H1 (cell line): ENCODE data around the gene CDC45. TPM values are rescaled to one million over a fixed set of nuclear protein-coding genes. Genes with fewer than 3 reads are reported as not detected.

Source experiments
- CTCF ChIA-PET: fragments of 300-600 bp; sonication (Branson Sonifier 250); formaldehyde crosslinking; loops from one replicate; lab custom pipeline; 2021; ENCODE audit not compliant: partially characterized antibody; lab: Charles Lee
- POLR2A ChIA-PET: fragments of 300-600 bp; sonication (Branson Sonifier 250); formaldehyde crosslinking; loops from one replicate; lab custom pipeline; 2021; ENCODE audit warnings: inconsistent platforms; ENCODE audit not compliant: partially characterized antibody; lab: Charles Lee
- DNase-seq, 2 experiments: peaks; one replicate each; pipeline versions ENCODE4 v3.0.0 to v3.0.0-alpha.2; 2010 to 2022; ENCODE audit warnings: low spot score in 2 of 2, low read depth in 1 of 2, mixed read lengths in 1 of 2
- FAIRE-seq: peaks from 2 replicates; lab custom pipeline; 2011; peaks lifted over from hg19 to GRCh38; lab: Jason Lieb, UNC
- H2AFZ ChIP-seq: 2 replicates; pipeline ENCODE4 v1.8.1; 2012; ENCODE audit warnings: low read length, inconsistent platforms
- H2AK5ac ChIP-seq: 2 replicates; pipeline ENCODE4 v1.6.1; 2013; ENCODE audit warnings: low read depth, low read length
- H2BK120ac ChIP-seq: replicated peaks from 2 replicates; pipeline ENCODE3; 2013; ENCODE audit warnings: low read depth, low read length, inconsistent platforms
- H2BK12ac ChIP-seq: 2 replicates; pipeline ENCODE4 v1.6.1; 2013; ENCODE audit warnings: low read depth, low read length
- H2BK15ac ChIP-seq: 2 replicates; pipeline ENCODE4 v1.6.1; 2013; ENCODE audit warnings: low read length
- H2BK20ac ChIP-seq: 2 replicates; pipeline ENCODE4 v1.6.1; 2013; ENCODE audit warnings: low read length
- H2BK5ac ChIP-seq: 2 replicates; pipeline ENCODE4 v1.6.1; 2013; ENCODE audit warnings: low read depth, low read length
- H3K14ac ChIP-seq: 2 replicates; pipeline ENCODE4 v1.6.1; 2013; ENCODE audit warnings: inconsistent platforms; ENCODE audit not compliant: insufficient read length
- H3K18ac ChIP-seq: 2 replicates; pipeline ENCODE4 v1.6.1; 2013; ENCODE audit warnings: low read length; ENCODE audit errors: extremely low read depth
- H3K23ac ChIP-seq: 2 replicates; pipeline ENCODE4 v1.6.1; 2013; ENCODE audit warnings: inconsistent platforms; ENCODE audit not compliant: insufficient read length
- H3K23me2 ChIP-seq: 2 replicates; pipeline ENCODE4 v1.6.1; 2013; ENCODE audit warnings: low read depth, low read length
- H3K27ac ChIP-seq: 2 replicates; pipeline ENCODE4 v1.6.1; 2011; ENCODE audit warnings: low read depth, low read length, inconsistent platforms
- H3K27me3 ChIP-seq, 4 experiments: replicated peaks in 1 of 4; 1 replicate in 1 of 4; 2 replicates in 3 of 4; pipeline versions ENCODE4 v1.6.1 to v1.8.1; 2011 to 2013; ENCODE audit warnings: low read length in 3 of 4, mild to moderate bottlenecking in 3 of 4, inconsistent platforms in 2 of 4, mixed read lengths in 2 of 4, moderate library complexity in 1 of 4; ENCODE audit not compliant: control insufficient read depth in 3 of 4, insufficient read depth in 3 of 4; ENCODE audit errors: extremely low read depth in 1 of 4
- H3K36me3 ChIP-seq, 4 experiments: 2 replicates each; pipeline versions ENCODE4 v1.6.1 to v1.8.1; 2011 to 2013; ENCODE audit warnings: mild to moderate bottlenecking in 4 of 4, low read length in 3 of 4, moderate library complexity in 2 of 4, control low read depth in 1 of 4, inconsistent platforms in 1 of 4; ENCODE audit not compliant: insufficient read depth in 4 of 4, control insufficient read depth in 2 of 4
- H3K4ac ChIP-seq: replicated peaks from 2 replicates; pipeline ENCODE3; 2013; ENCODE audit warnings: low read length, low read depth, mixed read lengths, inconsistent platforms; ENCODE audit not compliant: insufficient read length
- H3K4me1 ChIP-seq, 4 experiments: replicated peaks in 1 of 4; 1 replicate in 1 of 4; 2 replicates in 3 of 4; pipeline versions ENCODE4 v1.6.1 to v1.8.1; 2011 to 2013; ENCODE audit warnings: low read length in 3 of 4, inconsistent platforms in 2 of 4, mixed read lengths in 1 of 4; ENCODE audit not compliant: insufficient read depth in 4 of 4, control insufficient read depth in 3 of 4
- H3K4me2 ChIP-seq, 2 experiments: 2 replicates each; pipeline versions ENCODE4 v1.6.1 to v1.8.1; 2011 to 2013; ENCODE audit warnings: low read depth in 2 of 2, low read length in 2 of 2, control low read depth in 1 of 2, inconsistent platforms in 1 of 2, mild to moderate bottlenecking in 1 of 2; ENCODE audit not compliant: insufficient read depth in 1 of 2
- H3K4me3 ChIP-seq, 4 experiments: fragments of 200-600, 300-600 bp in 1 of 4; sonication (generic), shearing (Covaris generic), sonication (Bioruptor Twin) in 1 of 4; 2 replicates each; pipeline versions ENCODE4 v1.5.1 to v1.8.1; 2011 to 2016; ENCODE audit warnings: low read length in 4 of 4, low read depth in 3 of 4, control low read depth in 2 of 4, inconsistent platforms in 2 of 4, mild to moderate bottlenecking in 2 of 4, mixed read lengths in 1 of 4, moderate library complexity in 1 of 4; ENCODE audit not compliant: insufficient read depth in 2 of 4; ENCODE audit errors: extremely low read depth in 1 of 4
- H3K56ac ChIP-seq: replicated peaks from 2 replicates; pipeline ENCODE3; 2013; ENCODE audit warnings: low read depth, mild to moderate bottlenecking, mixed read lengths, low read length, inconsistent platforms; ENCODE audit not compliant: insufficient read length
- H3K79me1 ChIP-seq: 2 replicates; pipeline ENCODE4 v1.6.1; 2013; ENCODE audit warnings: low read depth, low read length, control low read depth
- H3K79me2 ChIP-seq, 2 experiments: 2 replicates each; pipeline versions ENCODE4 v1.6.1 to v1.8.1; 2012 to 2013; ENCODE audit warnings: low read length in 2 of 2, mild to moderate bottlenecking in 2 of 2, inconsistent platforms in 1 of 2; ENCODE audit not compliant: insufficient read depth in 2 of 2, control insufficient read depth in 1 of 2
- H3K9ac ChIP-seq, 4 experiments: replicated peaks in 1 of 4; 1 replicate in 1 of 4; 2 replicates in 3 of 4; pipeline versions ENCODE4 v1.6.1 to v1.8.1; 2011 to 2013; ENCODE audit warnings: low read depth in 3 of 4, low read length in 3 of 4, control low read depth in 2 of 4, mild to moderate bottlenecking in 2 of 4, moderate library complexity in 2 of 4, inconsistent platforms in 1 of 4; ENCODE audit errors: extremely low read depth in 1 of 4
- H3K9me3 ChIP-seq, 2 experiments: 2 replicates each; pipeline versions ENCODE4 v1.6.1 to v1.8.1; 2012 to 2013; ENCODE audit warnings: mild to moderate bottlenecking in 2 of 2, moderate library complexity in 2 of 2, control low read depth in 1 of 2, inconsistent platforms in 1 of 2, low read depth in 1 of 2, low read length in 1 of 2, mixed read lengths in 1 of 2; ENCODE audit not compliant: insufficient read depth in 2 of 2
- H4K20me1 ChIP-seq, 2 experiments: replicated peaks in 1 of 2; 2 replicates each; pipeline versions ENCODE3 to v1.8.1; 2011 to 2013; ENCODE audit warnings: inconsistent platforms in 2 of 2, low read length in 2 of 2, mild to moderate bottlenecking in 1 of 2; ENCODE audit not compliant: insufficient read depth in 2 of 2, control insufficient read depth in 1 of 2
- H4K5ac ChIP-seq: 2 replicates; pipeline ENCODE4 v1.6.1; 2013; ENCODE audit warnings: low read length, low read depth, mixed read lengths, inconsistent platforms; ENCODE audit not compliant: insufficient read length
- H4K8ac ChIP-seq: 2 replicates; pipeline ENCODE4 v1.8.0; 2013; ENCODE audit warnings: mild to moderate bottlenecking, moderate library complexity, low read length, inconsistent platforms; ENCODE audit not compliant: insufficient read depth; ENCODE audit errors: extremely low read depth
- H4K91ac ChIP-seq: replicated peaks from 2 replicates; pipeline ENCODE3; 2013; ENCODE audit warnings: low read length, mixed read lengths, inconsistent platforms; ENCODE audit not compliant: insufficient read length
- ATF3 ChIP-seq: IDR thresholded peaks from 2 replicates; pipeline ENCODE4 v1.6.1; 2011; ENCODE audit warnings: low read depth, mild to moderate bottlenecking, low read length; ENCODE audit not compliant: insufficient read depth
- CHD1 ChIP-seq: IDR thresholded peaks from 2 replicates; pipeline ENCODE4 v1.6.1; 2012; ENCODE audit warnings: low read depth, low read length, improper control_type of control experiment
- CREB1 ChIP-seq: IDR thresholded peaks from 2 replicates; pipeline ENCODE4 v1.6.1; 2012; ENCODE audit warnings: inconsistent platforms
- CTCF ChIP-seq, 3 experiments: IDR thresholded peaks; 1 replicate in 2 of 3; 2 replicates in 1 of 3; pipeline versions ENCODE4 v1.5.1 to v1.6.1; 2011; ENCODE audit warnings: low read length in 3 of 3, mild to moderate bottlenecking in 3 of 3, inconsistent platforms in 2 of 3, low read depth in 1 of 3, moderate library complexity in 1 of 3; ENCODE audit not compliant: insufficient read depth in 1 of 3; ENCODE audit errors: control extremely low read depth in 1 of 3
- EGR1 ChIP-seq: IDR thresholded peaks from 2 replicates; pipeline ENCODE4 v1.6.1; 2011; ENCODE audit warnings: low read depth, low read length, borderline replicate concordance
- FOSL1 ChIP-seq: IDR thresholded peaks from 2 replicates; pipeline ENCODE4 v1.6.1; 2011; ENCODE audit warnings: mild to moderate bottlenecking, low read depth, low read length, moderate library complexity; ENCODE audit not compliant: insufficient read depth
- GTF2F1 ChIP-seq: IDR thresholded peaks from 2 replicates; pipeline ENCODE4 v1.6.1; 2012; ENCODE audit warnings: low read depth, low read length, improper control_type of control experiment, borderline replicate concordance
- KDM4A ChIP-seq: IDR thresholded peaks from one replicate; pipeline ENCODE4 v1.7.1; 2012; ENCODE audit warnings: low read depth, mild to moderate bottlenecking, moderate library complexity, low read length, inconsistent platforms; ENCODE audit not compliant: severe bottlenecking
- MAFK ChIP-seq: IDR thresholded peaks from 2 replicates; pipeline ENCODE4 v1.6.1; 2012; ENCODE audit warnings: low read depth, mild to moderate bottlenecking, improper control_type of control experiment, low read length
- SAP30 ChIP-seq: fragments of 300-600 bp; sonication (generic); IDR thresholded peaks from 2 replicates; pipeline ENCODE4 v1.7.1; 2012; ENCODE audit warnings: low read length, moderate library complexity, mild to moderate bottlenecking, inconsistent platforms; ENCODE audit not compliant: insufficient read depth, insufficient replicate concordance
- TAF7 ChIP-seq: optimal IDR thresholded peaks from 2 replicates; pipeline ENCODE3; 2011; ENCODE audit warnings: low read depth, mild to moderate bottlenecking, inconsistent platforms, low read length, moderate library complexity, borderline replicate concordance
- WGBS, 2 experiments: shearing (Covaris generic) in 1 of 2; methylation state at CpG; one replicate each; pipeline versions ENCODE4 v1.1.6 to v1.1.7; 2013 to 2015; ENCODE audit warnings: low lambda C conversion rate in 2 of 2, mixed read lengths in 2 of 2, inconsistent platforms in 1 of 2, low coverage in 1 of 2, missing lambda C conversion rate in 1 of 2; ENCODE audit not compliant: insufficient replicate concordance in 2 of 2, insufficient coverage in 1 of 2, insufficient read length in 1 of 2; ENCODE audit errors: extremely low coverage in 1 of 2, missing lambda C conversion rate in 1 of 2; 5-methylcytosine and 5-hydroxymethylcytosine counted together
- polyA plus RNA-seq, 7 experiments: library from polyadenylated mRNA; depleted of rRNA in 3 of 7; stranded (reverse) in 5 of 7; unstranded in 2 of 7; fragments of >200 nt in 5 of 7; fragments of 200-250 nt in 2 of 7; gene quantifications; 1 replicate in 5 of 7; 2 replicates in 1 of 7; 4 replicates in 1 of 7; pipeline versions ENCODE4 v1.2.1 to v1.2.3, GENCODE V29; 2011 to 2013; ENCODE audit warnings: missing spikeins in 2 of 7, mixed read lengths in 2 of 7
- total RNA-seq: library from RNA; stranded (reverse); fragmentation: NEBNext Ultra II Directional; extraction: Animal tissue kit (Norgen Biotek cat#: 25700); gene quantifications from 2 replicates; pipeline ENCODE4 v1.2.1, GENCODE V29; 2021

Gene CDC45
- total and polyA plus RNA-seq, 2 of the 8 experiments (the other 6 are each of a cell fraction or from before 2014, with no cell fraction given), result 31.9 to 37.7 TPM

- Histone ChIP-seq H4K20me1 (peaks cover 0 to 2% of the 10 kb centered on the region in 2 experiments), H3K14ac (no peak overlapping the region), H3K23me2 (no peaks in the 10 kb centered on the region), H3K27me3 (no peaks in the 10 kb centered on the region), H3K36me3 (peaks cover 2 to 37% (median 9%) of the 10 kb centered on the region in 4 experiments; a peak in 7 of 8 replicates), H2BK15ac (no peak overlapping the region), H3K4ac (no peak overlapping the region), H3K79me1 (no peaks in the 10 kb centered on the region), H4K5ac (no peak overlapping the region), H2AFZ (no peak overlapping the region), H4K91ac (no peak overlapping the region), H3K4me3 (no peak overlapping the region), H4K8ac (no peak overlapping the region), H3K79me2 (no peaks in the 10 kb centered on the region), H3K4me2 (no peak overlapping the region), H2BK12ac (no peak overlapping the region), H3K56ac (no peak overlapping the region), H2BK5ac (no peak overlapping the region), H3K9ac (no peak overlapping the region), H3K4me1 (0 out of 7 replicates have a peak, but pooled peaks cover 0 to 3% (median 0%) of the 10 kb centered on the region in 4 experiments), H2BK20ac (no peak overlapping the region), H3K27ac (no peak overlapping the region), H3K18ac (no peak overlapping the region), H3K9me3 (no peaks in the 10 kb centered on the region), H2AK5ac (no peak overlapping the region), H2BK120ac (no peak overlapping the region), H3K23ac (no peak overlapping the region)
- no peak for FAIRE-seq
- no peak for DNase-seq
- CTCF ChIA-PET, result interaction anchor here (1.9 kb wide), 1 partner anchor 118 kb away, joined by 6 read pairs; no protein-coding TSS in a partner anchor
- WGBS, 2 experiments, result 58% methylated on average over 2 of the region's 2 CpGs; no CpG with 5 or more reads in 1 of the 2 experiments
- POLR2A ChIA-PET, result interaction anchor here (1.3 to 2.5 kb wide), 2 partner anchors 9 to 13 kb away, joined by 3 to 7 read pairs; no protein-coding TSS in a partner anchor
- no peak for TF ChIP-seq SAP30
- no peak for TF ChIP-seq GTF2F1
- no peak for TF ChIP-seq CTCF (IDR thresholded peaks at IDR 0.05; ENCODE audit: control extremely low read depth in 1 of 3, insufficient read depth in 1 of 3, low read depth in 1 of 3, low read length in 3 of 3)
- TF ChIP-seq FOSL1, result no peak
- TF ChIP-seq CHD1, result no peak
- no peak for TF ChIP-seq MAFK
- no peak for TF ChIP-seq KDM4A
- TF ChIP-seq ATF3, result no peak
- TF ChIP-seq EGR1, result no peak
- no peak for TF ChIP-seq TAF7
- no peak for TF ChIP-seq CREB1
Measured at GRCh38 chr22:19513823-19514222, 34.1 kb downstream of the CDC45 start.
